22Rv1 (cell line): Measurements from ENCODE around the gene SIK2.

ENCODE experiments used
- H3K27ac ChIP-seq: fragments of 450-650 bp; 2 replicates; pipeline ENCODE4 v1.5.1; 2017
- CTCF ChIP-seq: fragments of 450-650 bp; IDR thresholded peaks from 2 replicates; pipeline ENCODE4 v1.5.1; 2017; ENCODE audit warnings: mild to moderate bottlenecking
- ZFX ChIP-seq: fragments of 450-650 bp; IDR thresholded peaks from 2 replicates; pipeline ENCODE4 v1.6.1; 2017; ENCODE audit warnings: antibody characterized with exemption, borderline replicate concordance

Gene SIK2

GRCh38 chr11:111761036-111761435 is 158.8 kb downstream of the SIK2 start:
- TF ChIP-seq ZFX, result no peak
- no peak for TF ChIP-seq CTCF
- H3K27ac ChIP-seq, result no peak overlapping the region

- TF ChIP-seq CTCF (no peak), ZFX (no peak)
- H3K27ac ChIP-seq, result no peak overlapping the region
Observed at GRCh38 chr11:111762526-111762925, 160.3 kb downstream of the SIK2 start.

GRCh38 chr11:111762981-111763643 is 160.9 kb downstream of the SIK2 start:
- H3K27ac ChIP-seq, result no peak overlapping the region
- no peak for TF ChIP-seq ZFX

GRCh38 chr11:111764621-111765020 is 162.4 kb downstream of the SIK2 start:
- TF ChIP-seq ZFX (no peak), CTCF (no peak)
- no peak overlapping the region for H3K27ac ChIP-seq

GRCh38 chr11:111765320-111765983 is 163.2 kb downstream of the SIK2 start:
- peak overlapping the region; percentile 87 for H3K27ac ChIP-seq

GRCh38 chr11:111765984-111766833 is 164.0 kb downstream of the SIK2 start, which contains the start of gene PPP2R1B:
Gene PPP2R1B, minus strand, starts transcription at chr11:111766389. Its CDS starts 28 bp downstream, at chr11:111766361.
- peak within 1 kb of the TSS; percentile 87 for H3K27ac ChIP-seq
- TF ChIP-seq ZFX (no peak), CTCF (no peak)

More at GRCh38 chr11:111765320-111765983, 163.2 kb downstream of the SIK2 start:
- TF ChIP-seq ZFX (no peak), CTCF (no peak)

GRCh38 chr11:111766834-111767142 is 164.5 kb downstream of the SIK2 start:
- peak overlapping the region; percentile 87 for H3K27ac ChIP-seq
- TF ChIP-seq ZFX (no peak), CTCF (no peak)
